HepG2 (cell line): ENCODE data around the gene GDF9. TPM values are rescaled to one million over a fixed set of nuclear protein-coding genes. Genes with fewer than 3 reads are reported as not detected.

ENCODE experiments used
- FUBP1 ChIP-seq: sonication (generic); formaldehyde crosslinking; IDR thresholded peaks from 2 replicates; pipeline ENCODE4 v1.5.1; 2020; ENCODE audit warnings: missing genetic modification reagents, mild to moderate bottlenecking, borderline replicate concordance
- ISL2 ChIP-seq: sonication (generic); formaldehyde crosslinking; IDR thresholded peaks from 2 replicates; pipeline ENCODE4 v1.5.0; 2020; ENCODE audit warnings: missing genetic modification reagents
- MTERF4 ChIP-seq: sonication (generic); formaldehyde crosslinking; IDR thresholded peaks from 2 replicates; pipeline ENCODE4 v1.8.0; 2023; ENCODE audit warnings: mild to moderate bottlenecking, missing genetic modification reagents
- RXRB ChIP-seq: IDR thresholded peaks from 2 replicates; pipeline ENCODE4 v1.6.1; 2016; ENCODE audit warnings: borderline replicate concordance, missing genetic modification reagents, missing compliant biosample characterization
- SMAD3 ChIP-seq: sonication (generic); formaldehyde crosslinking; IDR thresholded peaks from 2 replicates; pipeline ENCODE4 v1.4.0; 2020; ENCODE audit warnings: missing genetic modification reagents
- SPEN ChIP-seq: sonication (generic); formaldehyde crosslinking; IDR thresholded peaks from 2 replicates; pipeline ENCODE4 v1.5.1; 2020; ENCODE audit warnings: low read depth, mild to moderate bottlenecking, missing genetic modification reagents
- ZFAT ChIP-seq: sonication (generic); formaldehyde crosslinking; conservative IDR thresholded peaks from 2 replicates; pipeline ENCODE4 v1.8.1; 2023; ENCODE audit warnings: missing genetic modification reagents, inconsistent platforms
- ZFP36 ChIP-seq: fragments of 150-350 bp; IDR thresholded peaks from 2 replicates; pipeline ENCODE4 v1.6.1; 2018; ENCODE audit warnings: borderline replicate concordance, low read length, low read depth; ENCODE audit not compliant: partially characterized antibody
- ZNF275 ChIP-seq: sonication (generic); formaldehyde crosslinking; IDR thresholded peaks from 2 replicates; pipeline ENCODE4 v1.8.0; 2022; ENCODE audit warnings: missing genetic modification reagents, mild to moderate bottlenecking, inconsistent platforms, borderline replicate concordance
- ZNF749 ChIP-seq: sonication (generic); formaldehyde crosslinking; IDR thresholded peaks from 2 replicates; pipeline ENCODE4 v1.8.0; 2022; ENCODE audit warnings: mild to moderate bottlenecking, missing genetic modification reagents, moderate library complexity, borderline replicate concordance
- ZUFSP ChIP-seq: sonication (generic); formaldehyde crosslinking; IDR thresholded peaks from 2 replicates; pipeline ENCODE4 v1.9.0; 2021; ENCODE audit warnings: missing genetic modification reagents, mild to moderate bottlenecking, borderline replicate concordance
- polyA plus RNA-seq, 8 experiments: library from polyadenylated mRNA; depleted of rRNA in 3 of 8; stranded (reverse) in 7 of 8; unstranded in 1 of 8; fragments of >200 nt; fragmentation: Illumina TruSeq in 4 of 8; extraction: Trizol in 4 of 8; gene quantifications; 2 replicates each; pipeline versions ENCODE4 v1.2.1 to v1.2.3, GENCODE V29; 2011 to 2016; ENCODE audit warnings: low read depth in 4 of 8, missing spikeins in 1 of 8, mixed read lengths in 1 of 8; ENCODE audit not compliant: insufficient read depth in 1 of 8
- total RNA-seq, 5 experiments: library from RNA; depleted of rRNA; stranded (reverse); fragments of >200 nt; fragmentation: Illumina TruSeq; extraction: Trizol; gene quantifications; 2 replicates each; pipeline ENCODE4 v1.2.3, GENCODE V29; 2016; ENCODE audit warnings: low read depth in 1 of 5
- TF ChIP-seq, protein P1 (sequence below): IDR thresholded peaks from 2 replicates; pipeline ENCODE4 v1.6.1; 2018; ENCODE audit warnings: missing genetic modification reagents
- TF ChIP-seq, protein P2 (sequence below): IDR thresholded peaks from 2 replicates; pipeline ENCODE4 v1.6.1; 2016; ENCODE audit warnings: missing genetic modification reagents, missing compliant biosample characterization
- TF ChIP-seq, protein P3 (sequence below): sonication (generic); formaldehyde crosslinking; IDR thresholded peaks from 2 replicates; pipeline ENCODE4 v1.4.0; 2020; ENCODE audit warnings: missing genetic modification reagents, borderline replicate concordance
- TF ChIP-seq, protein P4 (sequence below): sonication (generic); formaldehyde crosslinking; IDR thresholded peaks from 2 replicates; pipeline ENCODE4 v1.5.0; 2020; ENCODE audit warnings: missing genetic modification reagents, mild to moderate bottlenecking, borderline replicate concordance

GDF9 gene
- total and polyA plus RNA-seq, 2 of the 13 experiments (the other 11 are each of a cell fraction or from before 2014, with no cell fraction given), result 0.33 to 0.38 TPM

GRCh38 chr5:132866342-132867045, at the start of gene GDF9, which contains the start of gene UQCRQ (continued):
- TF ChIP-seq FUBP1 (CRISPR knock-in tag) (0 out of 2 replicates have a peak, but pooled peaks have one; percentile 17), MTERF4 (CRISPR knock-in tag) (peak; percentile 28; the same call in 1 of the 2 replicates), SMAD3 (CRISPR knock-in tag) (peak; percentile 32; the same call in 1 of the 2 replicates), ZNF275 (CRISPR knock-in tag) (0 out of 2 replicates have a peak, but pooled peaks have one; percentile 43), SPEN (CRISPR knock-in tag) (peak; percentile 83), ZFP36 (no peak), ZNF749 (CRISPR knock-in tag) (peak; percentile 79; the same call in 1 of the 2 replicates), ISL2 (CRISPR knock-in tag) (peak; percentile 75), RXRB (CRISPR knock-in tag) (peak; percentile 88), ZUFSP (CRISPR knock-in tag) (no peak), ZFAT (CRISPR knock-in tag) (no peak)
- TF ChIP-seq, protein P1, sequence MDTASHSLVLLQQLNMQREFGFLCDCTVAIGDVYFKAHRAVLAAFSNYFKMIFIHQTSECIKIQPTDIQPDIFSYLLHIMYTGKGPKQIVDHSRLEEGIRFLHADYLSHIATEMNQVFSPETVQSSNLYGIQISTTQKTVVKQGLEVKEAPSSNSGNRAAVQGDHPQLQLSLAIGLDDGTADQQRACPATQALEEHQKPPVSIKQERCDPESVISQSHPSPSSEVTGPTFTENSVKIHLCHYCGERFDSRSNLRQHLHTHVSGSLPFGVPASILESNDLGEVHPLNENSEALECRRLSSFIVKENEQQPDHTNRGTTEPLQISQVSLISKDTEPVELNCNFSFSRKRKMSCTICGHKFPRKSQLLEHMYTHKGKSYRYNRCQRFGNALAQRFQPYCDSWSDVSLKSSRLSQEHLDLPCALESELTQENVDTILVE (CRISPR knock-in tag), result peak; percentile 82
- TF ChIP-seq, protein P2, sequence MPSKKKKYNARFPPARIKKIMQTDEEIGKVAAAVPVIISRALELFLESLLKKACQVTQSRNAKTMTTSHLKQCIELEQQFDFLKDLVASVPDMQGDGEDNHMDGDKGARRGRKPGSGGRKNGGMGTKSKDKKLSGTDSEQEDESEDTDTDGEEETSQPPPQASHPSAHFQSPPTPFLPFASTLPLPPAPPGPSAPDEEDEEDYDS (CRISPR knock-in tag), result peak; percentile 93
- TF ChIP-seq, protein P3, sequence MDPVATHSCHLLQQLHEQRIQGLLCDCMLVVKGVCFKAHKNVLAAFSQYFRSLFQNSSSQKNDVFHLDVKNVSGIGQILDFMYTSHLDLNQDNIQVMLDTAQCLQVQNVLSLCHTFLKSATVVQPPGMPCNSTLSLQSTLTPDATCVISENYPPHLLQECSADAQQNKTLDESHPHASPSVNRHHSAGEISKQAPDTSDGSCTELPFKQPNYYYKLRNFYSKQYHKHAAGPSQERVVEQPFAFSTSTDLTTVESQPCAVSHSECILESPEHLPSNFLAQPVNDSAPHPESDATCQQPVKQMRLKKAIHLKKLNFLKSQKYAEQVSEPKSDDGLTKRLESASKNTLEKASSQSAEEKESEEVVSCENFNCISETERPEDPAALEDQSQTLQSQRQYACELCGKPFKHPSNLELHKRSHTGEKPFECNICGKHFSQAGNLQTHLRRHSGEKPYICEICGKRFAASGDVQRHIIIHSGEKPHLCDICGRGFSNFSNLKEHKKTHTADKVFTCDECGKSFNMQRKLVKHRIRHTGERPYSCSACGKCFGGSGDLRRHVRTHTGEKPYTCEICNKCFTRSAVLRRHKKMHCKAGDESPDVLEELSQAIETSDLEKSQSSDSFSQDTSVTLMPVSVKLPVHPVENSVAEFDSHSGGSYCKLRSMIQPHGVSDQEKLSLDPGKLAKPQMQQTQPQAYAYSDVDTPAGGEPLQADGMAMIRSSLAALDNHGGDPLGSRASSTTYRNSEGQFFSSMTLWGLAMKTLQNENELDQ (CRISPR knock-in tag), result no peak
- TF ChIP-seq, protein P4, sequence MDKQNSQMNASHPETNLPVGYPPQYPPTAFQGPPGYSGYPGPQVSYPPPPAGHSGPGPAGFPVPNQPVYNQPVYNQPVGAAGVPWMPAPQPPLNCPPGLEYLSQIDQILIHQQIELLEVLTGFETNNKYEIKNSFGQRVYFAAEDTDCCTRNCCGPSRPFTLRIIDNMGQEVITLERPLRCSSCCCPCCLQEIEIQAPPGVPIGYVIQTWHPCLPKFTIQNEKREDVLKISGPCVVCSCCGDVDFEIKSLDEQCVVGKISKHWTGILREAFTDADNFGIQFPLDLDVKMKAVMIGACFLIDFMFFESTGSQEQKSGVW (CRISPR knock-in tag), result no peak; the same call in 1 of the 2 replicates
